Globus pallidus (tissue), 1 donor: ENCODE results near the gene ELFN1.

Experiments used
- DNase-seq: peaks from one replicate; pipeline ENCODE4 v3.0.0-alpha.2; 2015; ENCODE audit warnings: low spot score

ELFN1 gene

GRCh38 chr7:1725766-1726630 lies 55.9 kb downstream of the ELFN1 start:
- DNase-seq, result no peak

- DNase-seq, result no peak
These were observed 57.0 kb downstream of the ELFN1 start for GRCh38 chr7:1727079-1727478.

- no peak for DNase-seq
These were observed 57.9 kb downstream of the ELFN1 start for GRCh38 chr7:1727812-1728570.

- no peak for DNase-seq
These were observed 59.1 kb downstream of the ELFN1 start for GRCh38 chr7:1729183-1729582.

- no peak for DNase-seq
These were observed 59.7 kb downstream of the ELFN1 start for GRCh38 chr7:1729773-1730172.

GRCh38 chr7:1732072-1732471 lies 62.0 kb downstream of the ELFN1 start:
- DNase-seq, result no peak

- no peak for DNase-seq
These were observed 62.6 kb downstream of the ELFN1 start for GRCh38 chr7:1732645-1733044.

GRCh38 chr7:1733206-1733907 lies 63.3 kb downstream of the ELFN1 start:
- DNase-seq, result no peak

GRCh38 chr7:1733908-1734730 lies 64.0 kb downstream of the ELFN1 start:
- no peak for DNase-seq

GRCh38 chr7:1735262-1735661 lies 65.2 kb downstream of the ELFN1 start:
- DNase-seq, result no peak

GRCh38 chr7:1735806-1736483 lies 65.9 kb downstream of the ELFN1 start:
- no peak for DNase-seq

GRCh38 chr7:1736484-1736817 lies 66.4 kb downstream of the ELFN1 start:
- no peak for DNase-seq

GRCh38 chr7:1736830-1737229 lies 66.8 kb downstream of the ELFN1 start:
- DNase-seq, result no peak

- DNase-seq, result no peak
These were observed 67.4 kb downstream of the ELFN1 start for GRCh38 chr7:1737523-1737922.

GRCh38 chr7:1737956-1738355 lies 67.9 kb downstream of the ELFN1 start:
- DNase-seq, result no peak

- DNase-seq, result no peak
These were observed 68.4 kb downstream of the ELFN1 start for GRCh38 chr7:1738511-1738910.

GRCh38 chr7:1738956-1739355 lies 68.9 kb downstream of the ELFN1 start:
- DNase-seq, result no peak

- DNase-seq, result no peak
These were observed 69.5 kb downstream of the ELFN1 start for GRCh38 chr7:1739593-1739992.

- no peak for DNase-seq
These were observed 70.1 kb downstream of the ELFN1 start for GRCh38 chr7:1740214-1740613.

GRCh38 chr7:1741246-1741645 lies 71.2 kb downstream of the ELFN1 start:
- no peak for DNase-seq
